NCI-H82 treated with DMSO at 0.1 percent for 48 hours (cell line): Measurements from ENCODE around the gene RBFA.
A peak's percentile ranks its signal among the peaks of the same experiment; 100 is the strongest.
"Not testable (repeated sequence)": the region's sequence is repeated elsewhere in the genome, so short reads cannot be mapped to it uniquely, and the experiment has no call there.

ENCODE experiments used
- DNase-seq: peaks from one replicate; lab custom pipeline; 2025; ENCODE audit not compliant: unreplicated experiment; lab: John Stamatoyannopoulos, UW

Gene RBFA

GRCh38 chr18:80034068-80034851, at the start of gene RBFA:
Gene RBFA (plus strand): TSS chr18:80034434. CDS start chr18:80034496, 62 bp downstream.
- peak; percentile 94 for DNase-seq

GRCh38 chr18:79985172-79985571, 49.1 kb upstream of the RBFA start:
- no peak for DNase-seq

- DNase-seq: no peak
Measured at GRCh38 chr18:79986726-79987125, 47.5 kb upstream of the RBFA start.

GRCh38 chr18:79987566-79987965, 46.7 kb upstream of the RBFA start:
- DNase-seq: no peak

- no peak for DNase-seq
Measured at GRCh38 chr18:79988071-79988450, 46.2 kb upstream of the RBFA start.

GRCh38 chr18:79988451-79989194, 45.6 kb upstream of the RBFA start, which contains the start of gene TXNL4A:
Gene TXNL4A (minus strand): TSS chr18:79988563. CDS start chr18:79988392, 171 bp downstream.
- no peak for DNase-seq

GRCh38 chr18:79989195-79989497, 45.1 kb upstream of the RBFA start:
- no peak for DNase-seq

GRCh38 chr18:79991494-79991893, 42.7 kb upstream of the RBFA start:
- no peak for DNase-seq

- DNase-seq: not testable (repeated sequence)
Measured at GRCh38 chr18:79999701-80000100, 34.5 kb upstream of the RBFA start.

GRCh38 chr18:80000877-80001276, 33.4 kb upstream of the RBFA start:
- DNase-seq: no peak

GRCh38 chr18:80002468-80002867, 31.8 kb upstream of the RBFA start:
- DNase-seq: no peak

GRCh38 chr18:80004600-80005342, 29.5 kb upstream of the RBFA start:
- DNase-seq: no peak

GRCh38 chr18:80006724-80007123, 27.5 kb upstream of the RBFA start:
- DNase-seq: peak; percentile 15

- DNase-seq: no peak
Measured at GRCh38 chr18:80009661-80010550, 24.3 kb upstream of the RBFA start.

GRCh38 chr18:80010551-80010906, 23.7 kb upstream of the RBFA start:
- no peak for DNase-seq

- DNase-seq: peak; percentile 27
Measured at GRCh38 chr18:80011496-80012137, 22.6 kb upstream of the RBFA start.

GRCh38 chr18:80012714-80013113, 21.5 kb upstream of the RBFA start:
- DNase-seq: no peak

- no peak for DNase-seq
Measured at GRCh38 chr18:80022613-80023012, 11.6 kb upstream of the RBFA start.

GRCh38 chr18:80023173-80023572, 11.1 kb upstream of the RBFA start:
- DNase-seq: no peak

GRCh38 chr18:80026363-80026762, 7.9 kb upstream of the RBFA start:
- DNase-seq: no peak
